ENCODE data around the gene GRK5.
"Not testable (repeated sequence)": the region's sequence is repeated elsewhere in the genome, so short reads cannot be mapped to it uniquely, and the experiment has no call there.

The GRK5 gene

GRCh38 chr10:119425102-119425880, 217.9 kb downstream of the GRK5 start:
- Histone ChIP-seq H3K4me1 (ENCODE audit: control insufficient read depth, insufficient read depth, low read length, poor library complexity, severe bottlenecking) (peaks cover 11% of the 10 kb centered on the region), H3K9me3 (ENCODE audit: control insufficient read depth, low read length) (no peaks in the 10 kb centered on the region)
- 90 to 93% methylated on average over 5 to 8 of the region's 11 CpGs for WGBS, 2 experiments (ENCODE audit: insufficient coverage in 2 of 2)

DNA sequence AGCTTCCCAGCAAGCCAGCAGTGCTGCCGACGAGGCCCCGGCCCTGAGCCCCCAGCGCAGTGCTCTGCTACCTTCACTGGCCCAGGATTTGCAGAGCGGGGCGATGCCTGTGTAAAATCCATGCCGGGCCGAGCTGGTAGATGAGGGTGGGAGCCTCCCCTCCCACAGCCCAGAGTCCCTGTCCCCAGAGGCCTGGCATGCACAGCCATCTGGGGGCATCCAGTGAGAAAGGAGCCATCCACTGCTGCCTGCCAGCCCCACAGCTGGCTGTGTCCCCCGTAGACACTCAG, 218.5 kb downstream of the GRK5 start:
- peaks cover 11% of the 10 kb centered on the region for H3K4me1 ChIP-seq (ENCODE audit: control insufficient read depth, insufficient read depth, low read length, poor library complexity, severe bottlenecking)
- H3K36me3 ChIP-seq (ENCODE audit: control insufficient read depth, insufficient read depth, low read length), result peaks cover 18% of the 10 kb centered on the region
- no peak overlapping the region for H3K27ac ChIP-seq (ENCODE audit: low read depth, low read length, severe bottlenecking)
- no peak overlapping the region for H3K4me3 ChIP-seq (ENCODE audit: extremely low read depth, insufficient read depth, low read length, poor library complexity, severe bottlenecking)
- H3K9me3 ChIP-seq (ENCODE audit: control insufficient read depth, low read length), result no peaks in the 10 kb centered on the region
- 93 to 96% methylated on average over 7 to 9 of the region's 9 CpGs for WGBS, 2 experiments (ENCODE audit: insufficient coverage in 2 of 2)

More at GRCh38 chr10:119425102-119425880, 217.9 kb downstream of the GRK5 start:
- H3K4me3 ChIP-seq (ENCODE audit: extremely low read depth, insufficient read depth, low read length, poor library complexity, severe bottlenecking), result no peak overlapping the region
- no peak overlapping the region for H3K27ac ChIP-seq (ENCODE audit: low read depth, low read length, severe bottlenecking)
- peaks cover 18% of the 10 kb centered on the region for H3K36me3 ChIP-seq (ENCODE audit: control insufficient read depth, insufficient read depth, low read length)

- peaks cover 23% of the 10 kb centered on the region for H3K36me3 ChIP-seq (ENCODE audit: control insufficient read depth, insufficient read depth, low read length)
- 92 to 98% methylated on average over 4 to 5 of the region's 5 CpGs for WGBS, 2 experiments (ENCODE audit: insufficient coverage in 2 of 2)
- no peaks in the 10 kb centered on the region for H3K9me3 ChIP-seq (ENCODE audit: control insufficient read depth, low read length)
- peaks cover 5% of the 10 kb centered on the region for H3K4me1 ChIP-seq (ENCODE audit: control insufficient read depth, insufficient read depth, low read length, poor library complexity, severe bottlenecking)
- H3K4me3 ChIP-seq (ENCODE audit: extremely low read depth, insufficient read depth, low read length, poor library complexity, severe bottlenecking), result no peak overlapping the region
- H3K27ac ChIP-seq (ENCODE audit: low read depth, low read length, severe bottlenecking), result no peak overlapping the region
These were observed 219.3 kb downstream of the GRK5 start for GRCh38 chr10:119426699-119427098.

DNA sequence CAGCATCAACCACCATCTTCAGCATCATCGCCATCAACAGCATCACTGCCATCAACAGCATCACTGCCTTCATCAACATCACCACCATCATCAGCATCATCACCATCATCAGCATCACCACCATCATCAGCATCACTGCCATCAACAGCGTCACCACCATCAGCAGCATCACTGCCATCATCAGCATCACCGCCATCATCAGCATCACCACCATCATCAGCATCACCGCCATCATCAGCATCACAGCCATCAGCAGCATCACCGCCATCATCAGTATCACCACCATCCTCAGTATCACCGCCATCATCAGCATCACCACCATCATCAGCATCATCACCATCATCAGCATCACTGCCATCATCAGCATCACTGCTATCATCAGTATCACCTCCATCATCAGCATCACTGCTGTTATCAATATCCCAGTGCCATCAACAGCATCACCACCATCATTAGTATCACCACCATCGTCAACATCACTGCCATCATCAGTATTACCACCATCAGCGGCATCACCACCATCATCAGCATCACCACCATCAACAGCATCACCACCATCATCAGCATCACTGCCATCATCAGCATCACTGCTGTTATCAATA, 220.0 kb downstream of the GRK5 start:
- no peaks in the 10 kb centered on the region for H3K4me1 ChIP-seq (ENCODE audit: control insufficient read depth, insufficient read depth, low read length, poor library complexity, severe bottlenecking)
- H3K36me3 ChIP-seq (ENCODE audit: control insufficient read depth, insufficient read depth, low read length), result peaks cover 23% of the 10 kb centered on the region
- H3K27ac ChIP-seq (ENCODE audit: low read depth, low read length, severe bottlenecking), result no peak overlapping the region
- no peak overlapping the region for H3K4me3 ChIP-seq (ENCODE audit: extremely low read depth, insufficient read depth, low read length, poor library complexity, severe bottlenecking)
- H3K9me3 ChIP-seq (ENCODE audit: control insufficient read depth, low read length), result no peaks in the 10 kb centered on the region
- WGBS, 2 experiments (ENCODE audit: insufficient coverage in 2 of 2), result 93 to 96% methylated on average over 6 to 7 of the region's 8 CpGs

GRCh38 chr10:119428789-119429188, 221.4 kb downstream of the GRK5 start:
- 88 to 94% methylated on average over 14 of the region's 14 CpGs for WGBS, 2 experiments (ENCODE audit: insufficient coverage in 2 of 2)

DNA sequence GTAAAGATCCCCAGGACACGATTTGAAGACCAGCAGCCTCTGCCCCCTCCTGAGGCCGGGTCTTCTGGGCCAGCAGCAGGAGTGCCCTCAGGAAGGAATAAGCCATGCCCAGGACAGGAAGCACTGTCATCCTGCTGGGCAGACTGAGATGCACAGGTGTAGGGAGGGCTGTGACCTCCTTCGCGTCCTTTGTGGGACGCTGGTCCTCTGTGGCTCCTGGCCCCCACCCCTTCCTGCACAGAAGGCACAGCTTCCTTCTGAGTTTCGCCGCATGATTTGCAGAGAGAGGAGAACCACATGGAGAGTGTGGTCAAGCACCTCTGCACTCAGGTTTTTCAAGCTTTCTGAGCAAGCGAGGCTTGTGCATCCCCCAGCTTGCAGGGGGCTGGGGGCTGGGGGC, 222.4 kb downstream of the GRK5 start:
- Histone ChIP-seq H3K4me3 (ENCODE audit: extremely low read depth, insufficient read depth, low read length, poor library complexity, severe bottlenecking) (no peak overlapping the region), H3K27ac (ENCODE audit: low read depth, low read length, severe bottlenecking) (no peak overlapping the region)
- WGBS, 2 experiments (ENCODE audit: insufficient coverage in 2 of 2), result 91 to 93% methylated on average over 2 to 3 of the region's 8 CpGs

More at GRCh38 chr10:119428789-119429188, 221.4 kb downstream of the GRK5 start:
- no peaks in the 10 kb centered on the region for H3K4me1 ChIP-seq (ENCODE audit: control insufficient read depth, insufficient read depth, low read length, poor library complexity, severe bottlenecking)
- peaks cover 32% of the 10 kb centered on the region for H3K36me3 ChIP-seq (ENCODE audit: control insufficient read depth, insufficient read depth, low read length)
- H3K27ac ChIP-seq (ENCODE audit: low read depth, low read length, severe bottlenecking), result no peak overlapping the region
- H3K4me3 ChIP-seq (ENCODE audit: extremely low read depth, insufficient read depth, low read length, poor library complexity, severe bottlenecking), result no peak overlapping the region
- H3K9me3 ChIP-seq (ENCODE audit: control insufficient read depth, low read length), result peaks cover 8% of the 10 kb centered on the region

GRCh38 chr10:119431034-119431772, 223.8 kb downstream of the GRK5 start:
- WGBS, 2 experiments (ENCODE audit: insufficient coverage in 2 of 2), result 90 to 92% methylated on average over 17 to 21 of the region's 22 CpGs
- Histone ChIP-seq H3K4me3 (ENCODE audit: extremely low read depth, insufficient read depth, low read length, poor library complexity, severe bottlenecking) (no peak overlapping the region), H3K4me1 (ENCODE audit: control insufficient read depth, insufficient read depth, low read length, poor library complexity, severe bottlenecking) (no peaks in the 10 kb centered on the region), H3K36me3 (ENCODE audit: control insufficient read depth, insufficient read depth, low read length) (peaks cover 32% of the 10 kb centered on the region), H3K9me3 (ENCODE audit: control insufficient read depth, low read length) (peaks cover 15% of the 10 kb centered on the region), H3K27ac (ENCODE audit: low read depth, low read length, severe bottlenecking) (no peak overlapping the region)

More for the DNA sequence above, 222.4 kb downstream of the GRK5 start:
- Histone ChIP-seq H3K36me3 (ENCODE audit: control insufficient read depth, insufficient read depth, low read length) (peaks cover 32% of the 10 kb centered on the region), H3K9me3 (ENCODE audit: control insufficient read depth, low read length) (peaks cover 11% of the 10 kb centered on the region), H3K4me1 (ENCODE audit: control insufficient read depth, insufficient read depth, low read length, poor library complexity, severe bottlenecking) (no peaks in the 10 kb centered on the region)

GRCh38 chr10:119431773-119432135, 224.4 kb downstream of the GRK5 start:
- peaks cover 15% of the 10 kb centered on the region for H3K9me3 ChIP-seq (ENCODE audit: control insufficient read depth, low read length)
- H3K36me3 ChIP-seq (ENCODE audit: control insufficient read depth, insufficient read depth, low read length), result peaks cover 30% of the 10 kb centered on the region
- no peak overlapping the region for H3K4me3 ChIP-seq (ENCODE audit: extremely low read depth, insufficient read depth, low read length, poor library complexity, severe bottlenecking)
- no peak overlapping the region for H3K27ac ChIP-seq (ENCODE audit: low read depth, low read length, severe bottlenecking)
- 72 to 91% methylated on average over 3 of the region's 3 CpGs for WGBS, 2 experiments (ENCODE audit: insufficient coverage in 2 of 2)
- H3K4me1 ChIP-seq (ENCODE audit: control insufficient read depth, insufficient read depth, low read length, poor library complexity, severe bottlenecking), result no peaks in the 10 kb centered on the region

DNA sequence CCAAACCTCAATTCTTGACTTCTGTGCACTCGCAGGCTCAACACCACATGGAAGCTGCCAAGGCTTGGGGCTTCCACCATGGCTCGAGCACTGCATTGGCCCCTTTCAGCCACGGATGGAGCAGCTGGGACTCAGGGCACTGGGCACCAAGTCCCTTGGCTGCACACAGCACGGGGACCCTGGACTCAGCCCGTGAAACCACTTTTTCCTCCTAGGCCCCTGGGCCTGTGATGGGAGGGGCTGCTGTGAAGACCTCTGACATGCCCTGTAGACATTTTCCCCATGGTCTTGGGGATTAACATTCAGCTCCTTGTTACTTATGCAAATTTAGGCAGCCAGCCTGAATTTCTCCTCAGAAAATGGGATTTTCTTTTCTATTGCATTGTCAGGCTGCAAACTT, 227.6 kb downstream of the GRK5 start:
- not testable (repeated sequence) for H3K4me1 ChIP-seq (ENCODE audit: control insufficient read depth, insufficient read depth, low read length, poor library complexity, severe bottlenecking); H3K27ac ChIP-seq (ENCODE audit: low read depth, low read length, severe bottlenecking); H3K4me3 ChIP-seq (ENCODE audit: extremely low read depth, insufficient read depth, low read length, poor library complexity, severe bottlenecking)
- Histone ChIP-seq H3K9me3 (ENCODE audit: control insufficient read depth, low read length) (peaks cover 15% of the 10 kb centered on the region), H3K36me3 (ENCODE audit: control insufficient read depth, insufficient read depth, low read length) (peaks cover 14% of the 10 kb centered on the region)
- WGBS, 2 experiments (ENCODE audit: insufficient coverage in 2 of 2), result 94 to 96% methylated on average over 5 of the region's 5 CpGs

DNA sequence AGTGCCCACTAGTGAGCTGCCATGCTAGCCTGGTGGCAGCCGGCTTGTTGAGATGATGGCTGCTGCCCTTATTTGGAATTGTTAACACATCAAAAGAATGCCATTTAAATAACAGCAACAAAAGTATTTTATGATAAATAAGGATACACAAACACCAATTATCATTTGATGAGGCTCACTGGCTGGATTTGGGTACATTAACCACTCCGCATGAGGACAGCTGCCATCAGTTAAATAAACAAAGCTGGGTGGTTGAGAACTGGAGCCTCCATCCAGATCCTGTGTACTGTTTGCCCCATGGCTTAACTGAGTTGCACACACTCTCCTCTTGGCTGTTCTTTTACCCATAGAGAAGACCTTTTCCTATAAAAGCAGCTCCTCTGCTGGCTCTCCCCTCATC, 231.3 kb downstream of the GRK5 start:
- H3K4me1 ChIP-seq (ENCODE audit: control insufficient read depth, insufficient read depth, low read length, poor library complexity, severe bottlenecking), result no peaks in the 10 kb centered on the region
- peaks cover 7% of the 10 kb centered on the region for H3K9me3 ChIP-seq (ENCODE audit: control insufficient read depth, low read length)
- H3K4me3 ChIP-seq (ENCODE audit: extremely low read depth, insufficient read depth, low read length, poor library complexity, severe bottlenecking), result no peak overlapping the region
- no peaks in the 10 kb centered on the region for H3K36me3 ChIP-seq (ENCODE audit: control insufficient read depth, insufficient read depth, low read length)
- WGBS, 2 experiments (ENCODE audit: insufficient coverage in 2 of 2), result no CpG with 5 or more reads among the region's 2 CpGs
- no peak overlapping the region for H3K27ac ChIP-seq (ENCODE audit: low read depth, low read length, severe bottlenecking)

Data from mesodermal cell (in vitro differentiated cells).